Measurements from ENCODE around the gene CENPS. TPM values are rescaled to one million over a fixed set of nuclear protein-coding genes. Genes with fewer than 3 reads are reported as not detected.

Gene CENPS
- total and polyA plus RNA-seq, 9 of the 15 experiments (the other 6 are each of a cell fraction or from before 2014, with no cell fraction given) = 10.2 to 36.0 (median 26.0) TPM

DNA sequence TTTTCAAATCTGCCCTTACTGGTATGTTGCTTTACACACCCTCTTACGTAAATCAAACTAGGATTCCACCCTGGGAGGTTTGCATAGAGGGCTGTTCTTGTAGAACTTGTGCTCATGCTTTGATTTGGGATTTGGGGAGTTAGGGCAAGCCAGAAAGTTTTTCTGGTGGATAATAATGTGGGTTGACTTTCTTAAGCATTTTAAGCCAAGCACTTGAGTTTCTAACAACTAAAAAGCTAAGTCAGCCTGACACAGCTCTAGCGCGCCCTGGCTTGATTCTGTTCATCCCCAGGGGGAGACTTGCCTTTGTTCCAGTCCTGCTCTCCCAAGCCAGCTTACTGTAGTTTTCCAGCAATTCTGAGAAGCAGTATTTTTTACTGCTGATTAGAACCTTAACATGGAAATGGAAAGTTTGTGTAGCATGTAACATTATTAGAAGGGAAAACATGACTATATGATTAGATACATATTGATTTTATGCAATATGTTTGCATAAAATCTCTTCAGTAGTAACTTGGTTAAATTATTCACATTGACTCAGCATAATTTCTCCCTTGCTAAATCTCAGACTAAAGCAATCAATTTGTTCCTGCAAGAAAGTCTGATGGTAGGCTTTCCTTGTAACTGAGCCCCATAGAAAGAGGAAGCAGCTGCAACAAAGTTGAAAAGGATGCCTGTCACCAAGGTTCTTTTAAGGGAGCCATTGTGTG, 42.4 kb upstream of the CENPS start (continued):
- TF ChIP-seq, protein P1, sequence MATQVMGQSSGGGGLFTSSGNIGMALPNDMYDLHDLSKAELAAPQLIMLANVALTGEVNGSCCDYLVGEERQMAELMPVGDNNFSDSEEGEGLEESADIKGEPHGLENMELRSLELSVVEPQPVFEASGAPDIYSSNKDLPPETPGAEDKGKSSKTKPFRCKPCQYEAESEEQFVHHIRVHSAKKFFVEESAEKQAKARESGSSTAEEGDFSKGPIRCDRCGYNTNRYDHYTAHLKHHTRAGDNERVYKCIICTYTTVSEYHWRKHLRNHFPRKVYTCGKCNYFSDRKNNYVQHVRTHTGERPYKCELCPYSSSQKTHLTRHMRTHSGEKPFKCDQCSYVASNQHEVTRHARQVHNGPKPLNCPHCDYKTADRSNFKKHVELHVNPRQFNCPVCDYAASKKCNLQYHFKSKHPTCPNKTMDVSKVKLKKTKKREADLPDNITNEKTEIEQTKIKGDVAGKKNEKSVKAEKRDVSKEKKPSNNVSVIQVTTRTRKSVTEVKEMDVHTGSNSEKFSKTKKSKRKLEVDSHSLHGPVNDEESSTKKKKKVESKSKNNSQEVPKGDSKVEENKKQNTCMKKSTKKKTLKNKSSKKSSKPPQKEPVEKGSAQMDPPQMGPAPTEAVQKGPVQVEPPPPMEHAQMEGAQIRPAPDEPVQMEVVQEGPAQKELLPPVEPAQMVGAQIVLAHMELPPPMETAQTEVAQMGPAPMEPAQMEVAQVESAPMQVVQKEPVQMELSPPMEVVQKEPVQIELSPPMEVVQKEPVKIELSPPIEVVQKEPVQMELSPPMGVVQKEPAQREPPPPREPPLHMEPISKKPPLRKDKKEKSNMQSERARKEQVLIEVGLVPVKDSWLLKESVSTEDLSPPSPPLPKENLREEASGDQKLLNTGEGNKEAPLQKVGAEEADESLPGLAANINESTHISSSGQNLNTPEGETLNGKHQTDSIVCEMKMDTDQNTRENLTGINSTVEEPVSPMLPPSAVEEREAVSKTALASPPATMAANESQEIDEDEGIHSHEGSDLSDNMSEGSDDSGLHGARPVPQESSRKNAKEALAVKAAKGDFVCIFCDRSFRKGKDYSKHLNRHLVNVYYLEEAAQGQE (IDR thresholded peaks at IDR 0.05; ENCODE audit: borderline replicate concordance) = peak; percentile 86; the same call in 1 of the 2 replicates
- TF ChIP-seq, protein P1 (CRISPR knock-in tag; IDR thresholded peaks at IDR 0.05; ENCODE audit: low read depth) = no peak
- peak; percentile 22 to 39; a peak in 1 of 4 replicates for TF ChIP-seq NRF1 (conservative IDR thresholded peaks at IDR 0.05 in 1 of 2, IDR thresholded peaks at IDR 0.05 in 1 of 2)
- peak; percentile 55 for TF ChIP-seq L3MBTL2 (IDR thresholded peaks at IDR 0.05)
- TF ChIP-seq ZBTB17 (CRISPR knock-in tag; IDR thresholded peaks at IDR 0.05) = peak; percentile 99
- peak; percentile 56; the same call in 1 of the 2 replicates for TF ChIP-seq ZNF766 (CRISPR knock-in tag; conservative IDR thresholded peaks at IDR 0.05)
- no peak for TF ChIP-seq SREBF1 (IDR thresholded peaks at IDR 0.05; ENCODE audit: borderline replicate concordance, low read depth, low read length)
- TF ChIP-seq ZNF217 (CRISPR knock-in tag; IDR thresholded peaks at IDR 0.05) = no peak
- 0 out of 2 replicates have a peak, but pooled peaks have one; percentile 11 for TF ChIP-seq JUND (IDR thresholded peaks at IDR 0.05; ENCODE audit: borderline replicate concordance, low read depth, low read length)
- no peak; the same call in 1 of the 3 replicates for TF ChIP-seq JUND (tag; IDR thresholded peaks at IDR 0.05; ENCODE audit: borderline replicate concordance, low read depth, low read length)
- TF ChIP-seq, protein P2, sequence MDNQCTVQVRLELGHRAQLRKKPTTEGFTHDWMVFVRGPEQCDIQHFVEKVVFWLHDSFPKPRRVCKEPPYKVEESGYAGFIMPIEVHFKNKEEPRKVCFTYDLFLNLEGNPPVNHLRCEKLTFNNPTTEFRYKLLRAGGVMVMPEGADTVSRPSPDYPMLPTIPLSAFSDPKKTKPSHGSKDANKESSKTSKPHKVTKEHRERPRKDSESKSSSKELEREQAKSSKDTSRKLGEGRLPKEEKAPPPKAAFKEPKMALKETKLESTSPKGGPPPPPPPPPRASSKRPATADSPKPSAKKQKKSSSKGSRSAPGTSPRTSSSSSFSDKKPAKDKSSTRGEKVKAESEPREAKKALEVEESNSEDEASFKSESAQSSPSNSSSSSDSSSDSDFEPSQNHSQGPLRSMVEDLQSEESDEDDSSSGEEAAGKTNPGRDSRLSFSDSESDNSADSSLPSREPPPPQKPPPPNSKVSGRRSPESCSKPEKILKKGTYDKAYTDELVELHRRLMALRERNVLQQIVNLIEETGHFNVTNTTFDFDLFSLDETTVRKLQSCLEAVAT (IDR thresholded peaks at IDR 0.05) = peak in 1 of 2 experiments; percentile 99; a peak in 2 of 4 replicates
- peak; percentile 51 to 96; a peak in 3 of 4 replicates for TF ChIP-seq RCOR1 (IDR thresholded peaks at IDR 0.05; ENCODE audit: borderline replicate concordance in 1 of 2, low read depth in 2 of 2, low read length in 2 of 2)
- peak; percentile 52; the same call in 1 of the 2 replicates for TF ChIP-seq DPF2 (IDR thresholded peaks at IDR 0.05)
- TF ChIP-seq FOXK2 (conservative IDR thresholded peaks at IDR 0.05 in 1 of 2, IDR thresholded peaks at IDR 0.05 in 1 of 2; ENCODE audit: low read depth in 2 of 2) = peak in 1 of 2 experiments; percentile 44; a peak in 1 of 4 replicates
- TF ChIP-seq CEBPB (tag; IDR thresholded peaks at IDR 0.05) = peak; percentile 75

Data from K562 (cell line).